ENCODE measurements around the gene NFE2L1. TPM values are rescaled to one million over a fixed set of nuclear protein-coding genes. Genes with fewer than 3 reads are reported as not detected.

Gene NFE2L1
- total RNA-seq, 4 donors from 2014 or later, result 622 to 1,180 (median 1,000) TPM

GRCh38 chr17:48025040-48025903 is 22.9 kb upstream of the NFE2L1 start:
- H3K9me3 ChIP-seq, result no peaks in the 10 kb centered on the region
- no peaks in the 10 kb centered on the region for H3K27me3 ChIP-seq
- intact Hi-C loops (cut with DNase I; ENCODE audit: low total_unique reads), result loop anchor here (1.0 to 5.0 kb wide), 7 partner anchors 49 to 592 kb away; partner anchors contain the start of genes CDK5RAP3, HOXB8, SNX11 and SP2
- peak overlapping the region; percentile 77 to 89 (median 81) for H3K27ac ChIP-seq
- peak; percentile 82 to 84 for ATAC-seq
- H3K36me3 ChIP-seq, result no peaks in the 10 kb centered on the region
- in situ Hi-C loops (cut with MboI; ENCODE audit: low sequenced_read_pairs in 4 of 4), result loop anchor here in 2 of 4 donors (5.0 kb wide), 2 partner anchors 47 to 102 kb away; no protein-coding TSS in a partner anchor
- DNase-seq, result peak; percentile 95 to 96
- peak overlapping the region; percentile 57 to 66 (median 60) for H3K4me3 ChIP-seq
- peaks cover 33 to 39% of the 10 kb centered on the region in 2 donors for H3K4me1 ChIP-seq
- TF ChIP-seq CTCF (IDR thresholded peaks at IDR 0.05 in 4 of 5, conservative IDR thresholded peaks at IDR 0.05 in 1 of 5), result peak; percentile 69 to 93 (median 90)
- peak; percentile 38 to 60 for TF ChIP-seq POLR2A (IDR thresholded peaks at IDR 0.05)

- in situ Hi-C loops (cut with MboI; ENCODE audit: low sequenced_read_pairs in 4 of 4) (loop anchor here in 2 of 4 donors (5.0 kb wide), 2 partner anchors 46 to 101 kb away; no protein-coding TSS in a partner anchor), intact Hi-C loops (cut with DNase I; ENCODE audit: low total_unique reads) (loop anchor here (1.0 to 5.0 kb wide), 7 partner anchors 48 to 591 kb away; partner anchors contain the start of genes CDK5RAP3, HOXB8, SNX11 and SP2)
- H3K4me1 ChIP-seq, result peaks cover 33 to 39% of the 10 kb centered on the region in 2 donors
- ATAC-seq (peak; percentile 1 to 2), DNase-seq (no peak)
- H3K36me3 ChIP-seq, result no peaks in the 10 kb centered on the region
- no peak for TF ChIP-seq POLR2A (IDR thresholded peaks at IDR 0.05)
- TF ChIP-seq CTCF (IDR thresholded peaks at IDR 0.05 in 4 of 5, conservative IDR thresholded peaks at IDR 0.05 in 1 of 5), result no peak
- no peaks in the 10 kb centered on the region for H3K9me3 ChIP-seq
- H3K27ac ChIP-seq, result peak overlapping the region; percentile 77 to 89 (median 81)
- peak overlapping the region; percentile 46 to 66 (median 52) for H3K4me3 ChIP-seq
- H3K27me3 ChIP-seq, result no peaks in the 10 kb centered on the region
Measured at GRCh38 chr17:48025904-48026501, 22.2 kb upstream of the NFE2L1 start.

- peak; percentile 43 to 46 for ATAC-seq
- intact Hi-C loops (cut with DNase I; ENCODE audit: low total_unique reads) (loop anchor here (5.0 kb wide), 2 partner anchors 129 to 591 kb away; partner anchors contain the start of genes HOXB8 and SP2), in situ Hi-C loops (cut with MboI; ENCODE audit: low sequenced_read_pairs in 4 of 4) (loop anchor here in 2 of 4 donors (5.0 kb wide), 2 partner anchors 46 to 101 kb away; no protein-coding TSS in a partner anchor)
- DNase-seq, result peak; percentile 78 to 89
- no peaks in the 10 kb centered on the region for H3K27me3 ChIP-seq
- H3K4me3 ChIP-seq, result peak overlapping the region in 2 of 4 donors; percentile 48 to 66
- peak overlapping the region; percentile 77 to 89 (median 81) for H3K27ac ChIP-seq
- H3K4me1 ChIP-seq, result peaks cover 33 to 39% of the 10 kb centered on the region in 2 donors
- TF ChIP-seq POLR2A (IDR thresholded peaks at IDR 0.05) (no peak), CTCF (IDR thresholded peaks at IDR 0.05 in 4 of 5, conservative IDR thresholded peaks at IDR 0.05 in 1 of 5) (peak; percentile 85 to 95 (median 91))
- no peaks in the 10 kb centered on the region for H3K36me3 ChIP-seq
- no peaks in the 10 kb centered on the region for H3K9me3 ChIP-seq
Measured at GRCh38 chr17:48026502-48027321, 21.4 kb upstream of the NFE2L1 start.
